ENCODE data around the gene ATP8B2.

- TF ChIP-seq CTCF (IDR thresholded peaks at IDR 0.05) (no peak), POLR2AphosphoS5 (IDR thresholded peaks at IDR 0.05) (no peak), POLR2A (IDR thresholded peaks at IDR 0.05) (no peak), EP300 (IDR thresholded peaks at IDR 0.05) (no peak)
Observed at GRCh38 chr1:154288661-154289060, 36.7 kb upstream of the ATP8B2 start.

All from upper lobe of left lung (tissue), 4 donors.